Measurements from ENCODE around the gene ITIH4.
"Not testable (repeated sequence)": the region's sequence is repeated elsewhere in the genome, so short reads cannot be mapped to it uniquely, and the experiment has no call there.

ITIH4 gene

GRCh38 chr3:52782412-52783210, 47.9 kb downstream of the ITIH4 start:
- no peak for DNase-seq (ENCODE audit: low spot score)

- no peak for DNase-seq (ENCODE audit: low spot score)
Measured at GRCh38 chr3:52781741-52782140, 48.7 kb downstream of the ITIH4 start.

DNA sequence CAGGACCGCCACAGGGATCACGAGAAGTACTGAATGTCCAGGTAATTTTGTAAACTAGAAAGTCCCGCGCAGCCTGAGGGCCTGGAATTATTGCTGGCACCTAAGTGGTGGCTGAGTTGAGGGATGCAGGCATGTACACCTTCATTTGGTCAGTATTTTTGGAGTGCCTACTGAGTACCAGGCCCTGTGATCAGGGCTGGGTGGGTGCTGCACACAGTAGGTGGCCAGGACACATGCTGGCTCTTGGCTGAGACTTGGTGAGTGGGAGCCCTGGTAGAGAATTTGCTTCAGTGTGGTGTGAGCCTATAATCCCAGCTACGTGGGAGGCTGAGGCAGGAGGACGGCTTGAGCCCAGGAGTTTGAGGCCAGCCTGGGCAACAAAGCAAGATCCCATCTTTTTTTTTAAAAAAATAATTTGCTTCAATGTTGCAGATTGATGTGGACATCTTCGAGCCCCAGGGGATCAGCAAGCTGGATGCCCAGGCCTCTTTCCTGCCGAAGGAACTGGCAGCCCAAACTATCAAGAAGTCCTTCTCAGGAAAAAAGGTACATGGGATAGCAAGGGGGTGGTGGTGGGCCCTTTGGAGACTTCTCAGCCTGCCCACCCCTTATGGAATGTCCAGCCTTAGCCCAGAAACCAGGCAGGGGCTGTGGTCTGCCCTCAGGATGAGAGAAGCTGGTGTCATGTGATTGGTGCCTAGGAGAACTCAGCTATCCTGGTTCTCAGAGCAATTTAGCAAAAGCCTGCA, 50.5 kb downstream of the ITIH4 start:
- DNase-seq (ENCODE audit: low spot score), result no peak

GRCh38 chr3:52779011-52779836, 51.2 kb downstream of the ITIH4 start:
- peak; percentile 50 for DNase-seq (ENCODE audit: low spot score)

DNA sequence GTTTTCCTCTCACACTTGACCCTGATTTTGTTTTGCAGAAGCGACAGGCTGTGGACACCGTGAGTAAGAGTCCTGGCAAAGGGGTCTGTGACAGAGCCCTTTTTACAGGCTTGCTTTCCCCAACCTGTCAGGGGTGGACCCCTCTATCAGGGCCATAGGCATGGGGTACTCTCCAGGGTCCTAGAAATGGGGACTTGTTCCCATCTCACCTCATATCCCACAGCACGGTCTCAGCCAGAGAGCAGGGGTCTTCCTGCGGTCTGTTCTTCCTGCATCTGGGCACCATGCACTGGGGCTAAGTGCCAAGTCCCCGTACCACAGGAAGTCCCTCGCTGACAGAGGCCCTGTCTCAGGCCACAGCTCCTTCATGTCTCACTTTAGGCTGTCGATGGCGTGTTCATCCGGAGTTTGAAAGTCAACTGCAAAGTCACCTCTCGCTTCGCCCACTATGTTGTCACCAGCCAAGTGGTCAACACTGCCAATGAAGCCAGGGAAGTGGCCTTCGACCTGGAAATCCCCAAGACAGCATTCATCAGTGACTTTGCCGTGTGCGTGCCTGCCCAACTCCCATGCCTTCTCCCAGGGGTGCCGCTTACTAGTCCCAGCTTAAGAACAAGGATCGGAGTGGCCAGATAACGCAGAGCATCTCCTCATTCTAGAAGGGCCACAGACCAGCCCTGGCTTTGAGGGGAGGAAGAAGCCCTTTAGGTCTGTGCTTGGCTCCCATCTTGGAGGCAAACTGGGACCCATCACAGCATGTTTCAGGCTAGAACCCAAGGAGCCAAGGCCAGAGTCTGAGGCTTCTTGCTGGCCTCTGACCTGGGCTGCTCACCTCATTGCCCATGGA, 52.3 kb downstream of the ITIH4 start:
- DNase-seq (ENCODE audit: low spot score), result no peak

GRCh38 chr3:52777127-52777958, 53.1 kb downstream of the ITIH4 start, which contains the start of gene ITIH1:
Gene ITIH1 (plus strand): TSS chr3:52777599. CDS start chr3:52777616, 17 bp downstream.
- peak; percentile 48 for DNase-seq (ENCODE audit: low spot score)

DNA sequence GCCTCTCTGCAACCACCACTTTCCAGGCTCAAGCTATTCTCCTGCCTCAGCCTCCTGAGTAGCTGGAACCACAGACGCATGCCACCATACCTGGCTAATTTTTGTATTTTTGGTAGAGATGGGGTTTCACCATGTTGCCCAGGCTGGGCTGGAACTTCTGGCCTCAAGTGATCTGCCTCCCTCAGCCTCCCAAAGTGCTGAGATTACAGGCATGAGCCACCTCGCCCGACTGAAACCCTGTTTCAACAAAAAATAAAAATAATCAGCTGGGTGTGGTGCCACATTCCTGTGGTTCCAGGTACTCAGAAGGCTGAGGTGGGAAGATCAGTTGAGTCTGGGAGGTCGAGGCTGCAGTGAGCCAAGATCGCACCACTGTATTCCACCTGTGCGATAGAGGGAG, 54.0 kb downstream of the ITIH4 start:
- DNase-seq (ENCODE audit: low spot score), result not testable (repeated sequence)

DNA sequence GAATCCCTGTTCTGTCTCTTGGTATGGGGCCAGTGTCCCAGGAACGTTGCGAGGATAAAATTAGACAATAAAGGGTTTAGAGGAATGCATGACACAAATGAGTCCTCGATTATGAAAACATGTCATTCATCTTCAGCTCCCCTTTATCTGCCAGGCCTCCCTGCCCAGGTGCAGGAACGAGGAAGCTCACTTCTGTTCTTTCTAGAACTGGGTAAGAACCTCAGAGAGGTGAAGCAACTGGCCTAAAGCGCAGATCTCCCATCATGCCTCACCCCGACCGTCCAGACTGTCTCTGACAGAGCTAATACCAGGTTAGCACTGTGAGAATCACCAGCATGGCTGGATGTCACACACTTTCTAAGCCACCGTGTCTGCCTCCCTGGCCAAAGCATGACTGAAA, 54.6 kb downstream of the ITIH4 start:
- no peak for DNase-seq (ENCODE audit: low spot score)

GRCh38 chr3:52774901-52775864, 55.3 kb downstream of the ITIH4 start:
- peak; percentile 60 for DNase-seq (ENCODE audit: low spot score)

GRCh38 chr3:52774066-52774713, 56.3 kb downstream of the ITIH4 start:
- DNase-seq (ENCODE audit: low spot score), result peak; percentile 60

- DNase-seq (ENCODE audit: low spot score), result no peak
Measured at GRCh38 chr3:52773361-52774065, 57.0 kb downstream of the ITIH4 start.

- DNase-seq (ENCODE audit: low spot score), result no peak
Measured at GRCh38 chr3:52771702-52772101, 58.8 kb downstream of the ITIH4 start.

GRCh38 chr3:52771334-52771681, 59.2 kb downstream of the ITIH4 start:
- no peak for DNase-seq (ENCODE audit: low spot score)

DNA sequence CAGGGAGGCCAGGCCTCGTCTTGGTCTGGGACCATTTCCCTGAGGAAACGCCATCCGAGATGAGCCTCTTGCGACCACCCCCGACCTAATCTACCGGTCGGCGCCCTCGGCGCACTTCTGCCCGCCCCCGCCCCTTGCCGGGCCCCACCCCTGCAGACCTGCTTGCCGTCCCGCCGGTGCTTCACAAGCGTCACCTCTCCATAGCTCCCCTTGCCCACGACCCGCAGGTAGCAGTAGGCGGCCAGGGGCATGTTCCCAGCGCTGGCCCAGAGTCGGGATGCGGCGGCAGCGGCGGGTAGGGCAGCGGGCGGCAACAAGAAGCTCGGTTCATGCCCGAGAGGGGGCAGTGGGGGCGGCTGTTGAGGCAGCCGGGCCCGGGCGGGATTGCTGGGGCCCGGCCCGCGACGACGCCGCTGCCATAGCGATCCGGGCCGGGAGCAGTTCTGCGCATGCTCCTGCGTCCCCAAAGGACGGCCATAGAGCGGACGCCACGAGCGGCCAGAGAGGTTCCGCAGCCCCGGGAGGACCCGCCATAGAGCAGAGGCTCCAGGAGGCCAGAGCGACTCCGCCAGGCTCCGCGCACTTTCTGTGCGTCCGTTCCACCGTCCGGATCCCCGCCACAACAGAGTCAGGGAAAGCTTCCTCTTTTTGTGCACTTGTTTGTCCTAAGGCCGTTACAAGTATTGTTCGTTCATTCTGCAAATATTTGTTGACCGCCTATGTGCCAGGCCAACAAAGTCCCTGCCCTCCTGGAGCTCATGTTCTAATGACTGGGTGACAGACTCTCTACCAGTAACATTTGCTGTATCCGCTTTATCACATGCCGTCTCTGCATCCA, 59.8 kb downstream of the ITIH4 start, which contains the start of gene NEK4:
Gene NEK4, minus strand, starts transcription at position 445 of the 838 bp plus-strand sequence. Its CDS starts 194 bp downstream, at position 251.
- peak; percentile 91 for DNase-seq (ENCODE audit: low spot score)

GRCh38 chr3:52769786-52770455, 60.6 kb downstream of the ITIH4 start:
- no peak for DNase-seq (ENCODE audit: low spot score)

GRCh38 chr3:52763466-52763865, 67.0 kb downstream of the ITIH4 start:
- DNase-seq (ENCODE audit: low spot score), result no peak
